Panc1 (cell line): ENCODE measurements around the gene KLHL24.
"Not testable (repeated sequence)": the region's sequence is repeated elsewhere in the genome, so short reads cannot be mapped to it uniquely, and the experiment has no call there.

Source experiments
- POLR2AphosphoS5 ChIP-seq: IDR thresholded peaks from 2 replicates; pipeline ENCODE4 v1.6.1; 2012; ENCODE audit warnings: mild to moderate bottlenecking, low read depth, low read length, moderate library complexity
- SIN3A ChIP-seq: IDR thresholded peaks from 2 replicates; pipeline ENCODE4 v1.6.1; 2012; ENCODE audit warnings: low read depth, mild to moderate bottlenecking, low read length, moderate library complexity, borderline replicate concordance; ENCODE audit not compliant: insufficient read depth
- TCF7L2 ChIP-seq: IDR thresholded peaks from 2 replicates; pipeline ENCODE4 v1.6.1; 2011; ENCODE audit warnings: mild to moderate bottlenecking, low read depth, low read length, inconsistent platforms
- TF ChIP-seq, protein P1 (sequence below): fragments of 450-650 bp; IDR thresholded peaks from 2 replicates; pipeline ENCODE4 v1.5.1; 2017; ENCODE audit warnings: mild to moderate bottlenecking
- TF ChIP-seq, protein P2 (sequence below), 2 experiments: IDR thresholded peaks; 2 replicates each; pipeline ENCODE4 v1.6.1; 2011 to 2012; ENCODE audit warnings: low read depth in 2 of 2, control low read depth in 1 of 2, low read length in 1 of 2, mild to moderate bottlenecking in 1 of 2, moderate library complexity in 1 of 2; ENCODE audit not compliant: insufficient read depth in 1 of 2

DNA sequence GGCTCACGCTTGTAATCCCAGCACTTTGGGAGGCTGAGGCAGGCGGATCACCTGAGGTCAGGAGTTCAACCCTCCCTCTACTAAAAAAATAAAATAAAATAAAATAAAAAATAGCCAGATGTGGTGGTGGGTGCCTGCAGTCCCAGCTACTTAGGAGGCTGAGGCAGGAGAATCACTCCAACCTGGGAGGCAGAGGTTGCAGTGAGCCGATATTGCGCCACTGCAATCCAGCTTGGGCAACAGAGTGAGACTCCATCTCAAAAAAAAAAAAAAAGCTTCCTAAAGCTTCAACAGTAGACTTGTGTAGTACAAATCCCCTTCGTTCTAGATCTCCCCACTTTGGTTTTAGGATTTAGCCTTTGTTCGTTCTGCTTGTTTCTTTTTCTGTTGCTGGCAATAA is 68.5 kb downstream of the KLHL24 start:
- not testable (repeated sequence) for TF ChIP-seq POLR2AphosphoS5, TCF7L2, SIN3A
- TF ChIP-seq, protein P1, sequence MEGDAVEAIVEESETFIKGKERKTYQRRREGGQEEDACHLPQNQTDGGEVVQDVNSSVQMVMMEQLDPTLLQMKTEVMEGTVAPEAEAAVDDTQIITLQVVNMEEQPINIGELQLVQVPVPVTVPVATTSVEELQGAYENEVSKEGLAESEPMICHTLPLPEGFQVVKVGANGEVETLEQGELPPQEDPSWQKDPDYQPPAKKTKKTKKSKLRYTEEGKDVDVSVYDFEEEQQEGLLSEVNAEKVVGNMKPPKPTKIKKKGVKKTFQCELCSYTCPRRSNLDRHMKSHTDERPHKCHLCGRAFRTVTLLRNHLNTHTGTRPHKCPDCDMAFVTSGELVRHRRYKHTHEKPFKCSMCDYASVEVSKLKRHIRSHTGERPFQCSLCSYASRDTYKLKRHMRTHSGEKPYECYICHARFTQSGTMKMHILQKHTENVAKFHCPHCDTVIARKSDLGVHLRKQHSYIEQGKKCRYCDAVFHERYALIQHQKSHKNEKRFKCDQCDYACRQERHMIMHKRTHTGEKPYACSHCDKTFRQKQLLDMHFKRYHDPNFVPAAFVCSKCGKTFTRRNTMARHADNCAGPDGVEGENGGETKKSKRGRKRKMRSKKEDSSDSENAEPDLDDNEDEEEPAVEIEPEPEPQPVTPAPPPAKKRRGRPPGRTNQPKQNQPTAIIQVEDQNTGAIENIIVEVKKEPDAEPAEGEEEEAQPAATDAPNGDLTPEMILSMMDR: not testable (repeated sequence)
- TF ChIP-seq, protein P2, sequence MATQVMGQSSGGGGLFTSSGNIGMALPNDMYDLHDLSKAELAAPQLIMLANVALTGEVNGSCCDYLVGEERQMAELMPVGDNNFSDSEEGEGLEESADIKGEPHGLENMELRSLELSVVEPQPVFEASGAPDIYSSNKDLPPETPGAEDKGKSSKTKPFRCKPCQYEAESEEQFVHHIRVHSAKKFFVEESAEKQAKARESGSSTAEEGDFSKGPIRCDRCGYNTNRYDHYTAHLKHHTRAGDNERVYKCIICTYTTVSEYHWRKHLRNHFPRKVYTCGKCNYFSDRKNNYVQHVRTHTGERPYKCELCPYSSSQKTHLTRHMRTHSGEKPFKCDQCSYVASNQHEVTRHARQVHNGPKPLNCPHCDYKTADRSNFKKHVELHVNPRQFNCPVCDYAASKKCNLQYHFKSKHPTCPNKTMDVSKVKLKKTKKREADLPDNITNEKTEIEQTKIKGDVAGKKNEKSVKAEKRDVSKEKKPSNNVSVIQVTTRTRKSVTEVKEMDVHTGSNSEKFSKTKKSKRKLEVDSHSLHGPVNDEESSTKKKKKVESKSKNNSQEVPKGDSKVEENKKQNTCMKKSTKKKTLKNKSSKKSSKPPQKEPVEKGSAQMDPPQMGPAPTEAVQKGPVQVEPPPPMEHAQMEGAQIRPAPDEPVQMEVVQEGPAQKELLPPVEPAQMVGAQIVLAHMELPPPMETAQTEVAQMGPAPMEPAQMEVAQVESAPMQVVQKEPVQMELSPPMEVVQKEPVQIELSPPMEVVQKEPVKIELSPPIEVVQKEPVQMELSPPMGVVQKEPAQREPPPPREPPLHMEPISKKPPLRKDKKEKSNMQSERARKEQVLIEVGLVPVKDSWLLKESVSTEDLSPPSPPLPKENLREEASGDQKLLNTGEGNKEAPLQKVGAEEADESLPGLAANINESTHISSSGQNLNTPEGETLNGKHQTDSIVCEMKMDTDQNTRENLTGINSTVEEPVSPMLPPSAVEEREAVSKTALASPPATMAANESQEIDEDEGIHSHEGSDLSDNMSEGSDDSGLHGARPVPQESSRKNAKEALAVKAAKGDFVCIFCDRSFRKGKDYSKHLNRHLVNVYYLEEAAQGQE (IDR thresholded peaks at IDR 0.05; ENCODE audit: insufficient read depth in 1 of 2, low read depth in 2 of 2, low read length in 1 of 2): not testable (repeated sequence)
